Nucleus accumbens (tissue), 56 donors: Measurements from ENCODE around the gene ACSM5.
"Not testable (repeated sequence)": the region's sequence is repeated elsewhere in the genome, so short reads cannot be mapped to it uniquely, and the experiment has no call there.

Source experiments
- DNase-seq, 56 donors: peaks; one replicate each; lab custom pipeline; 2025; lab: John Stamatoyannopoulos, UW

The ACSM5 gene

DNA sequence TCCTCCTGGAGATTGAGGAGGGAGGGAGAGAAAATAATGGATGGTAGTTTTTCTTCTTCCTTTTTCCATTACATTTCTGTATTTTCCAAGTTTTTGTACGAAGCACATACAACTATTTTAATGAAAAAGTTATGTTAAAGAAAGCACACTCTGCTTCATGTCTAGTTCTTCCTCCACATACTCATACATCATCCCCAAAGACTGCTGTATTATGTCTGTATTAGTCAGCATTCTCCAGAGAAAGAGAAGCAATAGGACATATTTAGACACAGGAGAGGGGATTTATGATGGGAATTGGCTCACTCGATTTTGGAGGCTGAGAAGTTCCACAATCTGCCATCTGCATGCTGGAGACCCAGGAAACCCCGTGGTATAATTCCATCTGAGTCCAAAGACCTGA, 31.9 kb downstream of the ACSM5 start:
- no peak for DNase-seq

DNA sequence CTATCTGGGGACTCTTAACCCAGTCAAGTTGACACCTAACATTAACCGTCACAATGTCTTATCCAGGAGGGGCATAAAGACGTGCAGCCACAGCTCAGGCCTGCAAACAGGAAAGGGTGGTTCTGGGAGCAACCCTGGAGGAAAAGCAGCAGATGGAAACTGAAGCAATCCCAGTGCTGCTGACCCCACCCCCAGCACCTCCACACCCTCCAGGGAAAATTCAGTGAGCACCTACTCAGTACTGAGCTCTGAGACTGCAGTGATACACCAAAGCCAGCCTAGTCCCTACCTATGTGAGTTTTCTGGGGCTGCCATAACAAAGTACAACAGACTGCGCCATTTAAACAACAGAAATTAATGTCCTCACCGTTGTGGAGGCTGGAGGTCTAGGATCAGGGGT, 32.5 kb downstream of the ACSM5 start:
- not testable (repeated sequence) for DNase-seq

DNA sequence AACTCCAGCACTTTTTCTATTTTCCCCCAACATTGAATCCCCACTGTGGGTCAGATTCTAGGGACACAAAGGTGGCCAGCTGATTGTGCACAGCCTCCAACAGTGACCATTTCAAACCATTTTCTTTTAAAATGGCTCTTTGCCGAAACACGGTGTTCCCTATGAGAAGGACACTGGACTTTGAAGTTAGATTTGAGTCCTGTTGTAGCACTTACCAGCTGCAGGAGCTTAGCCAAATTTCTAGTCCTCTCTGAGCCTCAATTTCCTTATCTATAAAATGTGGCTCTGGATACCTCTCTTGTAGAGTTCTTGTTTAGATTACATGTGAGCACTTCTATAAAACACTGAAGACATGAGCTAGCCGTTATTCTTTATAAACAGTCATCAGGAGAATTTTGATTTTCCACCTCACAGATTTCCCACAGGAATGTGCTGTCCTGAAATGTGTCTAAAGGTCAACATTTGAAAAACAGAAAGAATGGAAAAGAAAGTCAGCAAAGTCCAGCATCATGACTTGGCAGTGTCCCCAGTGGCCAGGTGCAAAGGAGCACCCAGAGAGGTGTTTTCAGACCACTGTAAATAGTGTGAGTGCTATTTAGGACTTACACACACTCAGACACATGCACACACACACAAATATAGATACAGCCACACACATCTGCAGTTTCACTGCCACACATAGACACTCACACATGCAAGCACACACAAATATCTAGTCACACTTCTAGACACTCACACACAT, 37.5 kb downstream of the ACSM5 start:
- not testable (repeated sequence) for DNase-seq

DNA sequence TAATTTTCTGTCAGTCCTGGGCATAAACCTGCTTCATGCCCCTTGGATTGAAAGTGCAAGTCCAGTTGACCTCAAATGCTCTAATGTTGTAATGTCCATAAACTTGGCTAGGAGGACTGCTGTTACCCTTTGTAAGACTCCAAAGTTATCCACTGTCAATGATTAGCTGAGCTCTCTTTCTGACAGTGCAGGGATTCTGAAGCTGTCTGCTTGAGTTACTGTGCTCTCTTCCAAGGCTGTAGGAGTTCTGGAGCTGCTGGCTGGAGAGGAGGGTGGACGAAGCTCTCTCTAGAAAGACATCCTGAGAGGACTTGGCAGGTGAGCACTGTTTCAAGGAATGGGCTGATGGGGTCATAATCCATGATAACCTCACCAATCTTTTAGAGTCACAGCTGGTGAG, 42.0 kb downstream of the ACSM5 start, which contains the start of gene ACSM2A:
Gene ACSM2A (plus strand): TSS at position 158 of the 400 bp plus-strand sequence. CDS start 8,594 bp downstream, outside the sequence.
- not testable (repeated sequence) for DNase-seq

DNA sequence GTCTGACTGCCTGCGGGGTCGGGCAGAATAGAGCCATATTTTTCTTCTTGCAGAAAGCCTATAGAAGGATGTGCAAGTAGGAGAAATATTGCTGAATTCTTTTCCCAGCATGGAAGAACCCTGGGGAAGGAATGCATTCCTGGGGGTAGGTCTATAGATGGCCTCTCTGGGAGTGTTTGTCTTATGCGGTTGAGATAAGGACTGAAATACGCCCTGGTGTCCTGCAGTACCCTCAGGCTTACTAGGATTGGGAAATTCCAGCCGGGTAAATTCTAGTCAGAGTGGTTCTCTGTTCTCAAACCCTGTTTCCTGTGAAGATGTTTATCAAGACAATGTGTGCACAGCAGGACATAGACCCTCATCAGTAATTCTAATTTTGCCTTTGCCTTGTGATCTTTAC, 44.3 kb downstream of the ACSM5 start:
- not testable (repeated sequence) for DNase-seq

DNA sequence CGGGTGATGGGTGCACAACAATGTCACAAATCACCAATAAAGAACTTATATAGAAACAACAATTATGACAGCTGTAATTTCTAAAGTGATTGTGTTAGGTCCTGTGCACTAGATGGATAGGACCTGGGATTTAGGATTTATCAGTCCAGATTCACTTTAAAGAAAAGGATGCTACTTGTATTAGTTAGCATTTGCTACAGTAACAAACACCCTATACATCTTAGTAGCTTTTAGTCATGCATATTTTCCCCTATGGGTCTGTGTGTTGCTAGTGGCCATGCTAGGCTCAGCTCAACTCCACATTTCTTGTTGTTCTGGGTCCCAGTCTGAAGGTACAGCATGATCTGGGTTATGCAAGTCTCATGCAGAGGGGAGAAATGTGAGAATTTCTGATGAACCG, 49.9 kb downstream of the ACSM5 start:
- not testable (repeated sequence) for DNase-seq

DNA sequence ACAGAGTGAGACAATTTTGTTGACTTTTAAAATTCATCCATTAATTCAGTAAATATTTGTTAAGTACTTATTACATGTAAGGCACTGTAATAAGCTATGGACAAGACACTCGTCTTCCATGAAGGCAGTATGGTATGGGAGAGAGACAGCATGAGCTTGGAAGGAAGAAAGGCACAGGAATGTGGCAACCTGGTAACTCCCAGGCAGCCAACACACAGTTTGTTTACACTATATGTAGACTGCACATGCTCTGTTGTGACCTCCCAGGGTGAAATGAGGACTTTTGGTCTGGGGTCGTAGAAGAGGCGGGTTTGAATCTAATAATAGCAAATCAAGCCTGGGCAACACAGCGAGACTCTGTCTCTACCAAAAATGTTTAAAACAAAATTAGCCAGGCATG, 51.0 kb downstream of the ACSM5 start:
- not testable (repeated sequence) for DNase-seq

DNA sequence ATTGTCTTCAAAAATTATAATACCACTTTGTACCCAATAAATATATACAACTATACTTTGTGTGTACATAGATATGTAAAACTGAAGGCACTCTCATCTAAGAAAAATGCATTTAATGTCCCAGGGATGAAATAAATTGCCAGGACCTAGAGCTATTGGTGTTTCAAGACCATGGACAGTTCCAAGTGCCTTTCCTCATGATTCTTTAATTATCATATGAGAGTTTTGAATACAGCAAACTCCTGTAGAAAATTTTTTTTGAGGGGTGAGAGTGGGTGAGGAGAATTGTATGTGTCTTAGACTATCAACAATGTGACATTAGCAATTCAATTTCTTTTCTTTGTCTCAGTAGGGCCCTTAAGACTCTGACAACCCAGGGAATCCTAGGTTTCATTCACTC, 59.6 kb downstream of the ACSM5 start:
- DNase-seq, result not testable (repeated sequence)

DNA sequence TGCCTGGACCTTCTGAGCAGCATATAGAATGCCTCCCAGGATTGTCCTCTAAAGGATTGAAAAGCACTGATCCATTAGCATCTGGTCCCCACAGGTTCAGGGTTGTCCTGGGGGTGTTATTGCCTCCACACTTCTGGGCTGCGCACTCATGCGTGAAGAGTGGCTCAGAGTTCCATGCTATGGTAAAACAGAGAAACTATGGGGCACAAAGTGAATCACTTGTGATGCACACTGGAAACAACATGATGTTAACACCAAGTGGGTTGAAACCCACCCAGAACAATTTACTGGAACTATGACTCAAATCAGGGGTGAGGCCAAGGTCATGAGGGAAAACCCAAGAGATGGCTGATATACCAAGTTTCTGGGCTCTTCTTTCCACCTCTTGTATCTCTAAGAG, 60.6 kb downstream of the ACSM5 start:
- DNase-seq, result not testable (repeated sequence)

DNA sequence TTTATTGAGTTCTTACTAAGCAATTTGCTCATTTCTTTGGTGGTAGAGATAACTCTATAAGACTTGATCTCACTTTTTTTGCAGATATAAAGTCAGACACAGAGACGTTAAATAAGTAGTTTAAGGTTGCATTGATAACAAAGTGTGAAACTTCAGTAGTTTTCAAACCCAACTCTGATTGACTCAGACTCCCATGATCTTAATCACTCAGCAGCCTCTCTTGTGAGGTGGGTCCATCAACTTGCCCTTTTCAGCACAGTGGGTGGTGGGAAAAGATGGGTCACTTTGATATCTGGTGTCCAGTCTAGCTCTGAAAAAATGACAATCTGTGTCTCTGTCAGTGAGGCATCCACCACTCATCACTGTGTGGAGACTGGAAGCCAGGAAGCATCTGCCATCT, 61.4 kb downstream of the ACSM5 start:
- not testable (repeated sequence) for DNase-seq

DNA sequence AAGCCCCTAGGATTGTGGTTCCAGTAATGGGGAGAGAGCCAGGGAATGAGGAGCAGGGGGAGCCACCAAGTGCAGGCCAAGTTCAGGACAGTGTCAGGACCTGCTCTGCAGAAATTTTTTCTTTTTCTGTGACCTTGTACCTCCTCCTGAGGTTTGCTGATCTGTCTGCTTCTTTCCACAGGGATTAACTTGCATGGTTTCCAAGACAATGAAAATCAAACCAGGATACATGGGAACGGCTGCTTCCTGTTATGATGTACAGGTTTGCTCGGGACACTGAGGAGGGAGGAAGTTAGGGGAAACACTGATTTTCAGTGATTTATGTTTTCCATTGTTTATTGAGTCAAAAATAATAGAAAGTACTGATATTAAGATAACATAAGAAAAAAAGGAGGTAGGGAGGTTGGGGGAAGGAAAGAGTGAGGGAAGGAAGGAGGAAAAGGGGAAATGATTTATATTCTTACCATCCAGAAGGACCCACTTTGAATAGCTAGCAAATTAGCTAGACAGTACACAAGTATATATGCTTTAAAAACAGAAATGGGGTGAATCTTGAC, 67.9 kb downstream of the ACSM5 start:
- DNase-seq, result not testable (repeated sequence)

DNA sequence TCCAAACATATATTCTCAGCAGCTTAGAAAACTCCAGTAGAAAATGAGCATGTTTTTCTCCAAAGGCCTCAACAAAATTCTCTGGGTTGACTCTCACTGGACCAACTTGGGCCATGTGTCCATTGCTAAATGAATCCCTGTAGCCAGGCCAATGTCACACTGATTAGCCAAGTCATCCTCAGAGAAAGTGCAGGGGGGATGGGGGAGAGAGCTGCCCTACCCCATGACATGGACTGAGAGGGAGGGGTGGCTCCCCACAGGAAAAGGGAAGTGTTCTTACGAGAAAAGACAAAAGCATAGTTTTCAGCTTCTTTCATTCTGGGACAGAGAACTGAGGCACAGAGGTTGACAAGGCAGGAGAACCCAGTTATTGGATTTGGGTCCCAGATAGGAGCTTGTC, 74.7 kb downstream of the ACSM5 start:
- not testable (repeated sequence) for DNase-seq

DNA sequence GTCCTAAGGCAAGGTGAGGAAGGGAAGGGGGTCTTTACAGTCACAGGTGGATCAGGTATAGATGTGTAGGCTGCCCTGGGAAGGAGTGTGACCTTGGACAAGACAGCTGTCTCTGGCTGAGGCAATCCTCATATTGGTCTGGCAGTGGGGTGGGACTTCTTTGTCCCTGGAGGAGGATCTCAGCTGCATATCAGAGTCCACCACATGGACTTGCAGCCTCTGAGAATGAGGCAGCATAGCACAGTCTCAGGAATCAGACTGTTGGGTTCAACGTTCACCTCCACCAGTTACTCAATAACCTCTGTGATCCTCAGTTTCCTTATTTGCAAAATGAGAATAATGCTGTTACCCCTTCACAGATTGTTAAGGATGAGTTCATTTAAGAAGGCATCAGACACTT, 75.4 kb downstream of the ACSM5 start:
- DNase-seq, result no peak

DNA sequence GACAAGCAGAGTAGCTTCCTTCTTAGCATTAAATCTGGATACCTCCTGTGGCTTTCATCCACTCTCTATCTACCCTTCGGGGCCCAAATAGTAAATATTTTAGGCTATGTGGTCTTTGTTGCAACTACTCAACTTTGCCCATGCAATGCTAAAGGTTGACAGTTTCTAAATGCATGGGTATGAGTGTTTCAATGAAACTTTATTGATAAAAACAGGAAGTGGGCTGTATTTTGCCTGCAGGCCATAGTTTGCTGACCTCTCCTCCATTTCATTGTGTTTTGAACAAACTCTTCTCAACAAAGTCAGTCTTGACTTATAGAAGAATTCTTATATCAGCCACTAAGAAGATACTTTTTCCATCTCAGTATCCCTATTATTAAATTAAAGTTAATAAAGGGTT, 76.1 kb downstream of the ACSM5 start:
- no peak for DNase-seq
